ENCODE measurements around the gene FAM76A. TPM values are rescaled to one million over a fixed set of nuclear protein-coding genes. Genes with fewer than 3 reads are reported as not detected.

Gene FAM76A
- total RNA-seq, 1 donor from 2014 or later = 13.8 TPM

DNA sequence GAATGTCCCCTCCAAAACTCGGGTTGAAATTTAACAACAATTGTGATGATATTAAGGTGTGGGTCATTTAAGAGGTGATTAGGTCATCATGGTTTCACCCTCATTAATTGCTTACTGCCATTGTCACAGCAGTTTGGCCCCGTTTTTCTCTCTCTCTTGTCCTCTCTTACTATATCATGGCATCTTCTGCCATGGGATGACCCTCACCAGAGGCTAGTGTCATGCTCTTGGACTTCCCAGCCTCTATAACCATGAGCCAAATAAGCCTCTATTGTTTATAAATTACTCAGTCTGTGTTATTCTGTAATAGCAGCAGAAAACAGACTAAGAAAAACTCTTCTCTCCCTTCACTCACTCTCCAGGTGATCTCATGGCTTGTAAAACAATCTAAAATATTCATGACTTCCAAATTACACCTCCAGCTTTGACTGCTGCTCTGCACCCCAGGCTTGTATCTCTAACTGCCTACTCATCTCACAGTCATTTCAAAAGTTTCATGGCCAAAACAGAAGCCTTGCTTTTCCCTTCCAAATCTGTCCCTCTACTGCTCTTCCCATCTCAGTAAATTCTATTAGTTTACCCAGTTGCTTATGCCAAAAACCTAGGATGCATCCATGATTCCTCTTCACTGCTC is 9.4 kb upstream of the FAM76A start:
- no peak overlapping the region for H3K27ac Mint-ChIP-seq (ENCODE audit: unreplicated experiment)
- H3K4me1 Mint-ChIP-seq = peaks cover 4% of the 10 kb centered on the region
- no peak overlapping the region for H3K4me3 Mint-ChIP-seq
- H3K9me3 Mint-ChIP-seq = peaks cover 4% of the 10 kb centered on the region
- TF ChIP-seq CTCF (conservative IDR thresholded peaks at IDR 0.05) = no peak
- DNase-seq (ENCODE audit: low read depth, low spot score) = no peak
- H3K36me3 Mint-ChIP-seq (ENCODE audit: low read depth) = no peaks in the 10 kb centered on the region
- H3K27me3 Mint-ChIP-seq (ENCODE audit: low read depth) = peaks cover 25% of the 10 kb centered on the region

DNA sequence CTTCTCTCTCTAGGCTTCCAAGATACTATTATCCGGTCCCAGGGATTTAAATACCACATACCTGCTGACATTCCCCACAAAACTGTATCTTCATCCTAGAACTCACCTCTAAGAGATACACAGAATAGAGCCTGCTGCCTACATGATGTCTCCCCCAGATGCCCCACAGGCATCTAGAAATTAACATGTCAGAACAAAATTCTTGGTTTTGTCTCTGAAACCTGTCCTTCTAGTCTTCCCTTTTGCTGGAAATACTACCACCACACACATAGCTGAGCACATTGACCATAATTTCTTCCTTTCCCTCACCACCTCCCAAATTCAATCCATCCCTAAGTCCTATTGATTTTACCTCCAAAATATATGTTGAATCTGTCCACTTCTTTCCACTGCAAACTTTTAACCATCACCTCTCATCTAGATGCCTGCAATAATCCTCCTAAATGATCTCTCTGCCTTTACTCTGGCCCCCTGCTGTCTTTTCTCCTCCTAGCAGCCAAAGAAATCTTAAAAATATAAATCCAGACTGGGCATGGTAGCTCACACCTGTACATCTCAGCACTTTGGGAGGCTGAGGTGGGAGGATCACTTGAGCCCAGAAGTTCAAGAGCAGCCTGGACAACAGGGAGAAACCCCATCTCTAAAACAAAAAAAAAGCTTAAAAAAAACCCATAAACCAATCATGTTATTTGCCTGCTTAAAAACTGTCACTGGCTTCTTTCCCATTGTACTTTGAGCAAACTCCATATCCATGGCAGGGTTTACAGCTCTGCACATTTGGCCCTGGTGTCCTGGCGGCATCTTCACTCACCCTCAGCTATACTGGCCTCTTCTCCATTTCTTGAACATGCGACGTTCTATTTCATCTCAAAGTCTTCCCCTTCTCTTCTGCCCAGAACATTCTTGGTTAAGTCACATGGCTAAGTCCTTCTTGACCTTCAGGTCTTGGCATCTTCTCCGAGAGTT is 6.2 kb upstream of the FAM76A start:
- no peaks in the 10 kb centered on the region for H3K36me3 Mint-ChIP-seq (ENCODE audit: low read depth)
- peak; percentile 57 for TF ChIP-seq CTCF (conservative IDR thresholded peaks at IDR 0.05)
- H3K27me3 Mint-ChIP-seq (ENCODE audit: low read depth) = peaks cover 22% of the 10 kb centered on the region
- peaks cover 4% of the 10 kb centered on the region for H3K4me1 Mint-ChIP-seq
- no peak for DNase-seq (ENCODE audit: low read depth, low spot score)
- no peak overlapping the region for H3K27ac Mint-ChIP-seq (ENCODE audit: unreplicated experiment)
- no peak overlapping the region for H3K4me3 Mint-ChIP-seq
- peaks cover 4% of the 10 kb centered on the region for H3K9me3 Mint-ChIP-seq

- DNase-seq (ENCODE audit: low read depth, low spot score) = peak; percentile 9
- H3K4me1 Mint-ChIP-seq = peaks cover 18% of the 10 kb centered on the region
- TF ChIP-seq CTCF (conservative IDR thresholded peaks at IDR 0.05) = no peak
- peak overlapping the region; percentile 94 for H3K27ac Mint-ChIP-seq (ENCODE audit: unreplicated experiment)
- no peaks in the 10 kb centered on the region for H3K9me3 Mint-ChIP-seq
- peaks cover 2% of the 10 kb centered on the region for H3K27me3 Mint-ChIP-seq (ENCODE audit: low read depth)
- H3K36me3 Mint-ChIP-seq (ENCODE audit: low read depth) = peaks cover 4% of the 10 kb centered on the region
- peak overlapping the region; percentile 89 for H3K4me3 Mint-ChIP-seq
These were observed 794 bp upstream of the FAM76A start for GRCh38 chr1:27724961-27725373.

GRCh38 chr1:27726173-27727044 is 648 bp downstream of the FAM76A start:
- H3K36me3 Mint-ChIP-seq (ENCODE audit: low read depth) = peaks cover 6% of the 10 kb centered on the region
- H3K4me1 Mint-ChIP-seq = peaks cover 14% of the 10 kb centered on the region
- DNase-seq (ENCODE audit: low read depth, low spot score) = peak; percentile 45
- no peaks in the 10 kb centered on the region for H3K9me3 Mint-ChIP-seq
- no peaks in the 10 kb centered on the region for H3K27me3 Mint-ChIP-seq (ENCODE audit: low read depth)
- no peak for TF ChIP-seq CTCF (conservative IDR thresholded peaks at IDR 0.05)
- H3K27ac Mint-ChIP-seq (ENCODE audit: unreplicated experiment) = peak overlapping the region; percentile 57
- peak overlapping the region; percentile 88 for H3K4me3 Mint-ChIP-seq

DNA sequence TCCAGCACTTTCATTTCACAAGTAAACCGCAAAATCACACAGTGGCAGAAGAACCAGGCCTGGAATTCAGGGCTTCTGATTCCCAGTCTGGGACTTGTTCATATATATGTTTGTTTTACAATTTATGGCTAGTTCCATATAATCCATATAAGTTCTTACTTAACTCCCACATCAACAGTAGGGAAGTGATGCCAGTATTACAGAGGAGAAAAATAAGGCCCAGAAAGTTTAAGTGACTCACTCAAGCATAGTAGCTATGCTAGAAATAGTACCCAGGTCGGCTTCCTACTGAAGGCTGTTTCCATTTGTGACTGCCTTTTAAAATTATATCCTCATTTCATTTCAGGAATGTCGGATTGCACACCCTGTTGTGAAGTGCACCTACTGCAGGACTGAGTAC is 1.4 kb downstream of the FAM76A start:
- peak overlapping the region; percentile 88 for H3K4me3 Mint-ChIP-seq
- H3K36me3 Mint-ChIP-seq (ENCODE audit: low read depth) = peaks cover 6% of the 10 kb centered on the region
- TF ChIP-seq CTCF (conservative IDR thresholded peaks at IDR 0.05) = no peak

More for the DNA sequence above, 1.4 kb downstream of the FAM76A start:
- Mint-ChIP-seq H3K4me1 (peaks cover 14% of the 10 kb centered on the region), H3K27me3 (ENCODE audit: low read depth) (no peaks in the 10 kb centered on the region), H3K9me3 (no peaks in the 10 kb centered on the region), H3K27ac (ENCODE audit: unreplicated experiment) (no peak overlapping the region)
- DNase-seq (ENCODE audit: low read depth, low spot score) = no peak
